AML-193 (cell line): Measurements from ENCODE around the gene GHRL.

Experiments
- DNase-seq, 2 experiments: peaks; one replicate each; lab custom pipeline; 2025; lab: John Stamatoyannopoulos, UW

GHRL gene

DNA sequence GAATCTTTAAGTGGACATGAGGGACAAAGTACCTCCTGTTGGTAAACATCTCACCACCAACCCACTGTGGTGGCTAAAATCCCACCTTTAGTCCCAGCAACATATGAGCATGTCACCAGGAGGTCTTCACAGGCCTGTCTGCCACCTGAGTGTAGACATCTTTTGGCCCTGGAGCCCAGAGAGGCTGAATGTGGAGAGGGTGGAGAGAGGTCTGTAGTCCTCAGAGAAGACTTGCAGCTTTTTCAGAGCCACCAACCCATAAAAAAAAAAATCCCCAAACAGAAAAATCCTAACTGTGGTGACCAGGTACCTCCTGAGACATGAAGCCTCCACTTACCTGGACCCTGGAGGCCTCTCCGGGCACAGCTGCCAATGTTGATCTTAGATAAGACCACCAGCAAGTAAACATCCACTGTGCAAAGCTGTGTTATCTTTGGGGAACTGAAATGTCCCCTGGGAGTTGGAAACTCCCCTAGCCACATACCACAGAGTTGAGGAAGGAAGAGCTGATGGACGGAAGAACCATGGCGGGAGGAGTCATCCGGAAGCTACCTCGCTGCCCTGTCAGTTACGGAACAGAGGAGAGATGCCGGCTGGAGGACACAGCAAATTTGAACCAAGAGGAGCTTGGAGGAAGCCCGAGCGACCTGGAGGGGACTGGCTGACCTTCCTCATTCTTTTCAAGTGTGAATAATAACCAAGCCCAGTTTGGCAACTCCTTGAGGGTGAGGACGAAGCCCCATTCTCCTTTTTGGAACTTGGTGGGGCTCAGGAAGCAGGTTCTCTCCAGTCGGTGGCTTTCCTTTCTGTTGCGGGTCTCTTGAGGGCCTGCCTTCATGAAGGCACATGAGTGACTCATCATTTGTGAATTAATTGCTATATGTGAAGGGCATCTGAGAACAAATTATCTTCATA lies at the start of gene GHRL:
GHRL (minus strand) TSS at position 443 of the 915 bp plus-strand sequence. CDS start 2,767 bp downstream, outside the sequence.
- DNase-seq: peak; percentile 94 to 95

DNA sequence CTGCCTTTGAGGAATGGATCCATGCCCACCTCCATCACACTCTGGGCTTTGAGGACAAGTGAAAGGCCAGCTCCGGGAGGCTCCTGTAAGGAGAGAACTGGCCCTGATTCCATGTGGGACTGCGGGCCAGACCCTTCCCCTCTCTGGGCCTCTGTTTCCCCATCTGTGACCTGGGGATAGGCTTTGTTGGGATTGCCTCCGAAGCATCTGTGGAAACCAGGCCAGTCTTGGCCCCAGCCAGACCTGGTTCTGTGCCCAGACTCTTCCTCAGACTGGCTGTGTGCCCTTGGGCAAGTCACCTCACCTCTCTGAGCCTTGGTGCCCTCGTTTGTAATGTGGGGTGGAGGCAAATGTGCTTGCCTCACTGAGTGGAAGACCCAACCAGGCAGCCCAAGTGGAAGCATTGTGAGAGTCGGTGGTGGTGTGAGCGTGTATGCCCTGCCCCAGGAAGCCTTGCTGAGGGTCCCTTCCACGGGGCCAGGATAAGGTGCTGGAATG lies 49.2 kb upstream of the GHRL start:
- no peak for DNase-seq

GRCh38 chr3:10340476-10340875 lies 47.7 kb upstream of the GHRL start:
- DNase-seq: no peak

DNA sequence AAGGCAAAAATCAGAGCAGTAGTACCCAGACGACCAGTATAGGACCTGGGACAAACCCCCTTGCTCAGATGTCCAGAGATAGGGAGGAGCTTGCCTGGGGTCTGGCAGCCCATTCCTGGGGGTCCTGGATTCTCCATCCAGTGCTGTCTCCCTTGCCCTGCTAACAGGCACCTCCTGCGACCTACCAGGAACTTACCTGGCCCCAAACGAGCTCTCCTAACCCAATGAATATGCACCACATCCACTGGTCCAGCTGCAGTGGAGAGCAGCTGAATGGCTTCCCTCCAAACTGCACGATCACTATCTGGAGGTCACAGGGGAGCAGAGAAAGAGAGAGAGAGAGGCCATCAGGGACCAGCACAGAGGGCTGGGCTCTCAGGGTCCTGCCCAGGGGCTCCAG lies 47.3 kb upstream of the GHRL start:
- no peak for DNase-seq

DNA sequence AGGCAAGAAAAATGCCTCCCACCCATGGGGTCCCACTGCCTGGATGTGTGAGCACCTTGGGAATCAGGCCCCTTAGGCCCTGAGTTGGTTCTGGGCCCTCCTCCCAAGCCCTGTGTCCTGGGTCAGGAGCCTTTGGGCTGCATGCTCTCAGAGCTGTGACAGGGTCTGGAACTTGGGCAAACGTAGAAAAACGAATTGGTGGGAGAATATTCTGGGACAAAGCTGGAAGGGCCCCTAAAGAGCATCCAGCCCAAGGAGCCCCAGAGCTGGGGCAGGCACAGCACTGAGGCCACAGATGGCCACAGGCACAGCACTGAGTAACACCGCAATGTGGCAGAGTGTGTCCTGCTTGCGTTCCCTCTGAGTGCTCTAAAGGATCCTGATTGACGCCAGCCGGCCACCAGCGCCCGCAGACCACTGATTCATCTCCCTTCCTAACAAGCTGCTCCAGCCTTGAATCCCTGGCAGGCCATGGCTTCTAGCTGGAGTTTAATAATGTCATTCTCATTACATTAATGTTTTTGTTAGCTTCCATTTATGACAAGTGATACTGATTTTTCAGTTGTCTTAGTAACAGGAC lies 46.7 kb upstream of the GHRL start:
- DNase-seq: no peak

GRCh38 chr3:10338591-10339353 lies 46.0 kb upstream of the GHRL start:
- DNase-seq: no peak

- DNase-seq: no peak
These were observed 45.4 kb upstream of the GHRL start for GRCh38 chr3:10338164-10338470.

- no peak for DNase-seq
These were observed 44.8 kb upstream of the GHRL start for GRCh38 chr3:10337323-10338163.

DNA sequence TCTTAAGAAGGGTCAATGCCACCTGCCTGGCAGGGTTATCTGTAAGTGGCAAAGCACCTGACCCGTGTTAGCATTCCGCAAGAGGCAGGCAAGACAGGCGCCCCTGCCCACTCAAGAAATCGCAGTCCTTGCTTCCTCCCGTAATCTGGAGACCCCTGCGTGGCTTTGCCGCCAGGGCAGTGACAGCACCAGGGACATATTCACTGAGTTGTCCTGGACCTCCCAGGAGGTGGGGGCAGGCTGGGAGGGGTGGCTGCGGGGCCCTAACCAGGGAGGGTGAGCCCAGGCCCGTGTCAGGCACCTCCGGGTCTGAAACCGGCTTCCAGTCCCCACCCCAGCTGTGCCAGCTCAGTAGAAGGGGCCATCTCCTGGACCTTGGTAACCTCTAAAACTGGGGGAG lies 44.0 kb upstream of the GHRL start:
- no peak for DNase-seq

- DNase-seq: no peak
These were observed 43.3 kb upstream of the GHRL start for GRCh38 chr3:10335871-10336622.

- no peak for DNase-seq
These were observed 42.5 kb upstream of the GHRL start for GRCh38 chr3:10335190-10335738.

DNA sequence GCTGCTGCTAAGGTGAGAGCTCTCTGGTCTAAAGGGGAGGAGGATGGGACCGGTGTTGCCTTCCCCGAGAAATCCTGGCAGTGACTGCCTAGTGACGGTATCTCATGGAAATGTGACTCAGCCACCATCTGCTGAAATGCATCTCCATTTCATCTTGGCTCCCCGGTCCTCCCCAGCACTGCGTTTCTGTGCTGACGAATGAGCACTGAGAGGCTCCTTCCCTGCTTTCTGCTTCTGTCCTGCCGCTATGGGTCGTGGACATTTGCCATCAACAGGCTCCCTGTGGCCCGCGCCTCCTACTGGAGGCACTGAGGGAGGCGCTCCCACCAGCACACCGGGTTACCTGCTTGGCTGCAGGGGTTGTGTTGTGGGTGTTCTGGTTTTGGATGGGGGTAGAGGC lies 41.7 kb upstream of the GHRL start:
- no peak for DNase-seq

DNA sequence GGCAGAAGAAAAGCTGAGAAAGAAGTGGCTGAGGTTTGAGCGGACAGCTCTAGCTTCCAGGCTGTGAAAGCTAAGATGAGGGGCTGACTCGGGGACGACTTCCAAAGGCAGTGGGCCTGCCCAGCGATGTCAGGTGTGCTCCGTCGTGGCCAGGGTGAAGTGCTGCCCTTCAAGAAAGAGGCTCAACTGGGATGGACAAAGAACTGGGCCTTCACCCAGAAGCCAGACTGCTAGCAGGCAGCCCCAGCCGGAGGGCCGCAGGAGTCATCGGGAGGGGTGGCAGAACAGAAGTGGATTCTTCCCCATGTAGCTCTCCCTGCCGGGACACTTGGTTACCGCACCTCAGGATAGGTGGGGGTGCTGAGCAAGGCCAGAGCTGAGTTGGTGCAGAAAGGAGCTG lies 41.3 kb upstream of the GHRL start:
- DNase-seq: no peak

- no peak for DNase-seq
These were observed 40.6 kb upstream of the GHRL start for GRCh38 chr3:10333349-10333650.

GRCh38 chr3:10332481-10333348 lies 40.0 kb upstream of the GHRL start:
- DNase-seq: no peak

DNA sequence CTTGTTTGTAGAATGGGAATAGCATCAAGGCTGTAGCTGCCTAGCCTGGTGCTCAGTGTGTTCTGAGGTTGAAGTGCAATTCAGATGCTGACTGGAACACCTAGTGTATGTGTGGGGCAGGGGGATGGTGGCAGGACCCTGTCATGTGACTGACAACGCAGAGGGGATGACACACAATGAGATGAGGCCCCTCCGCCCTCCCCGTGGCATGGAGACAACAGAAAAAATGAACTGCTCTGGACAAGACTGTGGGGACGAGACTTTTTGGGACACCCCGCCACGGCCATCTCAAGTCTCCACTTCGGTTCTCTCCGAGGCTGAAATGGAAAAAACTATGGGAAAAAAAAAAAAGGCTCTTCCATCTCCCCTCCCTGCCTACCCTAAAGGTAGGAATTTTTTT lies 38.6 kb upstream of the GHRL start:
- DNase-seq: no peak

DNA sequence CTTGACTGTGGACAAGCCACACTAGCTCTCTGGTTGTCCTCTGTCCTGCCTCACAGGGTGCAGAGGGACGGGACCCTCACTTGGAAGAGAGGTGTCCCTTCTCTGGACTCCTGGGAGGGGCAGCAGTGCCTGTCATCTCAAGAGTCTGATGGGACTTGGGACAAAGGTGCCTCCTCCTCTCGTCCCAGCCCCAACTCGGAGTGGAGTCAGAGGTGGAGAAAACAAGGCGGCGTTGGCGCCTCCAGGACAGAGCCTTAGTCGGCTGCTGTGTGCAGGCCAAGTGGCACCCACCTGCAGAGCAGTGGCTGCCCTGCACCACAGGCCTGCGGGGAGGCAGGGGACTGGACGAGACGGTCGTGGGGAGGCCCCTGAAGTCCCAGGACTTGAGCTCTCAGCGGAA lies 37.6 kb upstream of the GHRL start:
- DNase-seq: no peak

- no peak for DNase-seq
These were observed 36.8 kb upstream of the GHRL start for GRCh38 chr3:10329495-10330015.

- no peak for DNase-seq
These were observed 35.8 kb upstream of the GHRL start for GRCh38 chr3:10328460-10329071.
